Astrocyte of the hippocampus (primary cell): ENCODE data around the gene MUS81.

Experiments used
- DNase-seq: peaks from one replicate; pipeline ENCODE4 v3.0.0; 2011; ENCODE audit warnings: low read depth, low spot score

Gene MUS81

GRCh38 chr11:65915101-65915820, 55.0 kb downstream of the MUS81 start:
- DNase-seq, result no peak

- DNase-seq, result peak; percentile 98
These were observed 55.6 kb downstream of the MUS81 start for GRCh38 chr11:65915821-65916251.
